ENCODE results near the gene PDZRN3. TPM values are rescaled to one million over a fixed set of nuclear protein-coding genes. Genes with fewer than 3 reads are reported as not detected.
A peak's percentile ranks its signal among the peaks of the same experiment; 100 is the strongest.

PDZRN3 gene
- total RNA-seq (2021) (0.24 and 0.31 TPM in 2 replicates), Bru-seq, nascent RNA (percentile 18 among the genes with signal in this experiment), BruChase-seq, experiment 1, labeled RNA remaining after a 2-hour chase (percentile 18 among the genes with signal in this experiment), BruChase-seq, experiment 2, labeled RNA remaining after a 6-hour chase (percentile 14 among the genes with signal in this experiment)
- long read RNA-seq, full-length matches to known transcripts = 1 of 1 reads
- long read RNA-seq, partial matches to known transcripts = 0 of 1 reads
- long read RNA-seq, other reads (novel, unspliced or antisense) = 0 of 1 reads

- TF ChIP-seq EZH2 (IDR thresholded peaks at IDR 0.05; ENCODE audit: borderline replicate concordance, low read depth, low read length, poor library complexity, severe bottlenecking) = no peak
- TF ChIP-seq, protein P1, sequence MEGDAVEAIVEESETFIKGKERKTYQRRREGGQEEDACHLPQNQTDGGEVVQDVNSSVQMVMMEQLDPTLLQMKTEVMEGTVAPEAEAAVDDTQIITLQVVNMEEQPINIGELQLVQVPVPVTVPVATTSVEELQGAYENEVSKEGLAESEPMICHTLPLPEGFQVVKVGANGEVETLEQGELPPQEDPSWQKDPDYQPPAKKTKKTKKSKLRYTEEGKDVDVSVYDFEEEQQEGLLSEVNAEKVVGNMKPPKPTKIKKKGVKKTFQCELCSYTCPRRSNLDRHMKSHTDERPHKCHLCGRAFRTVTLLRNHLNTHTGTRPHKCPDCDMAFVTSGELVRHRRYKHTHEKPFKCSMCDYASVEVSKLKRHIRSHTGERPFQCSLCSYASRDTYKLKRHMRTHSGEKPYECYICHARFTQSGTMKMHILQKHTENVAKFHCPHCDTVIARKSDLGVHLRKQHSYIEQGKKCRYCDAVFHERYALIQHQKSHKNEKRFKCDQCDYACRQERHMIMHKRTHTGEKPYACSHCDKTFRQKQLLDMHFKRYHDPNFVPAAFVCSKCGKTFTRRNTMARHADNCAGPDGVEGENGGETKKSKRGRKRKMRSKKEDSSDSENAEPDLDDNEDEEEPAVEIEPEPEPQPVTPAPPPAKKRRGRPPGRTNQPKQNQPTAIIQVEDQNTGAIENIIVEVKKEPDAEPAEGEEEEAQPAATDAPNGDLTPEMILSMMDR (conservative IDR thresholded peaks at IDR 0.05; ENCODE audit: low read depth, low read length) = no peak
- intact Hi-C loops (cut with micrococcal nuclease; ENCODE audit: unreplicated experiment) = no loop called here
- Histone ChIP-seq H3K27me3 (replicated peaks; ENCODE audit: insufficient read depth, low read depth, low read length, poor library complexity) (peaks cover 9% of the 10 kb centered on the region), H3K27ac (ENCODE audit: low read depth, low read length, poor library complexity, severe bottlenecking) (no peak within 1 kb of the TSS), H3K36me3 (ENCODE audit: insufficient read depth, low read length, poor library complexity, severe bottlenecking) (no peaks in the 10 kb centered on the region), H3K4me3 (ENCODE audit: low read depth, low read length, poor library complexity, severe bottlenecking) (peak within 1 kb of the TSS; percentile 26), H3K4me1 (ENCODE audit: insufficient read depth, low read length, poor library complexity, severe bottlenecking) (no peaks in the 10 kb centered on the region), H3K9me3 (ENCODE audit: low read depth, low read length, poor library complexity, severe bottlenecking) (no peaks in the 10 kb centered on the region)
- DNase-seq (ENCODE audit: low spot score) = peak; percentile 11
- BruUV-seq (replicated peaks) = no TSS peak
- POLR2A ChIA-PET (ENCODE audit: low non-redundant PET) = no interaction called here
- CTCF ChIA-PET = interaction anchor here (1.1 kb wide), 1 partner anchor 117 kb away, joined by 3 read pairs; no protein-coding TSS in a partner anchor
These were observed at the start of gene PDZRN3 for GRCh38 chr3:73624821-73625665. PDZRN3 (minus strand) TSS chr3:73624941.

DNA sequence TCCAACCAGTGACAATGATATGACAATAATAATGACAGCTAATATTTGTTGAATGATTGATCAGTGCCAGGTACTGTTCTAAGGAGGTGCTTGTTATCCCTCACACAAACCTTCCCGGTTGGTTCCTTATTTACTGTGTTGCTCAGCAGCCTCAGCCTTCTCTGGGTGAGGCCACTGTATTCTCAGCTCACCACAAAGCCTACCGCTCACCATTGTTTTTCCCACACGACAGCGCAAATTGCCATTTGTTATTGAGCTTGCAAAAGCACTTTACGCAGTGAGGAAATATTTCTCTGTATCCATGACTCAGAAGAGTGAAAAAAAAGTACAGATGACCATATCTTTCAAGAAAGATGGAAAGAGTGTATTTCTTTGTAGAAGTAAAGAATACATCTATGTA lies 49.5 kb upstream of the PDZRN3 start:
- ChIA-PET CTCF (no interaction called here), POLR2A (ENCODE audit: low non-redundant PET) (no interaction called here)
- TF ChIP-seq, protein P1 (conservative IDR thresholded peaks at IDR 0.05; ENCODE audit: low read depth, low read length) = no peak
- no peak for TF ChIP-seq EZH2 (IDR thresholded peaks at IDR 0.05; ENCODE audit: borderline replicate concordance, low read depth, low read length, poor library complexity, severe bottlenecking)
- Histone ChIP-seq H3K9me3 (ENCODE audit: low read depth, low read length, poor library complexity, severe bottlenecking) (no peaks in the 10 kb centered on the region), H3K36me3 (ENCODE audit: insufficient read depth, low read length, poor library complexity, severe bottlenecking) (no peaks in the 10 kb centered on the region), H3K4me1 (ENCODE audit: insufficient read depth, low read length, poor library complexity, severe bottlenecking) (no peaks in the 10 kb centered on the region), H3K27me3 (replicated peaks; ENCODE audit: insufficient read depth, low read depth, low read length, poor library complexity) (no peaks in the 10 kb centered on the region), H3K27ac (ENCODE audit: low read depth, low read length, poor library complexity, severe bottlenecking) (no peak overlapping the region), H3K4me3 (ENCODE audit: low read depth, low read length, poor library complexity, severe bottlenecking) (no peak overlapping the region)
- BruUV-seq (replicated peaks) = no TSS peak
- intact Hi-C loops (cut with micrococcal nuclease; ENCODE audit: unreplicated experiment) = no loop called here
- DNase-seq (ENCODE audit: low spot score) = no peak

- Histone ChIP-seq H3K27me3 (replicated peaks; ENCODE audit: insufficient read depth, low read depth, low read length, poor library complexity) (no peaks in the 10 kb centered on the region), H3K27ac (ENCODE audit: low read depth, low read length, poor library complexity, severe bottlenecking) (no peak overlapping the region), H3K9me3 (ENCODE audit: low read depth, low read length, poor library complexity, severe bottlenecking) (no peaks in the 10 kb centered on the region), H3K36me3 (ENCODE audit: insufficient read depth, low read length, poor library complexity, severe bottlenecking) (no peaks in the 10 kb centered on the region), H3K4me1 (ENCODE audit: insufficient read depth, low read length, poor library complexity, severe bottlenecking) (no peaks in the 10 kb centered on the region), H3K4me3 (ENCODE audit: low read depth, low read length, poor library complexity, severe bottlenecking) (no peak overlapping the region)
- ChIA-PET CTCF (no interaction called here), POLR2A (ENCODE audit: low non-redundant PET) (no interaction called here)
- intact Hi-C loops (cut with micrococcal nuclease; ENCODE audit: unreplicated experiment) = no loop called here
- no peak for TF ChIP-seq EZH2 (IDR thresholded peaks at IDR 0.05; ENCODE audit: borderline replicate concordance, low read depth, low read length, poor library complexity, severe bottlenecking)
- TF ChIP-seq, protein P1 (conservative IDR thresholded peaks at IDR 0.05; ENCODE audit: low read depth, low read length) = no peak
- no peak for DNase-seq (ENCODE audit: low spot score)
- BruUV-seq (replicated peaks) = no TSS peak
These were observed 44.5 kb upstream of the PDZRN3 start for GRCh38 chr3:73669260-73669659.

Measured in A673 (cell line).